Ishikawa (cell line): ENCODE results near the gene NOX1.

ENCODE experiments used
- RAD21 ChIP-seq: IDR thresholded peaks from 2 replicates; pipeline ENCODE4 v1.6.1; 2012; ENCODE audit warnings: low read depth
- TF ChIP-seq, protein P1 (sequence below): IDR thresholded peaks from 2 replicates; pipeline ENCODE4 v1.6.1; 2012; ENCODE audit warnings: low read depth, mild to moderate bottlenecking

GRCh38 chrX:100911731-100912130 is 37.6 kb upstream of the NOX1 start:
- no peak for TF ChIP-seq RAD21
- TF ChIP-seq, protein P1, sequence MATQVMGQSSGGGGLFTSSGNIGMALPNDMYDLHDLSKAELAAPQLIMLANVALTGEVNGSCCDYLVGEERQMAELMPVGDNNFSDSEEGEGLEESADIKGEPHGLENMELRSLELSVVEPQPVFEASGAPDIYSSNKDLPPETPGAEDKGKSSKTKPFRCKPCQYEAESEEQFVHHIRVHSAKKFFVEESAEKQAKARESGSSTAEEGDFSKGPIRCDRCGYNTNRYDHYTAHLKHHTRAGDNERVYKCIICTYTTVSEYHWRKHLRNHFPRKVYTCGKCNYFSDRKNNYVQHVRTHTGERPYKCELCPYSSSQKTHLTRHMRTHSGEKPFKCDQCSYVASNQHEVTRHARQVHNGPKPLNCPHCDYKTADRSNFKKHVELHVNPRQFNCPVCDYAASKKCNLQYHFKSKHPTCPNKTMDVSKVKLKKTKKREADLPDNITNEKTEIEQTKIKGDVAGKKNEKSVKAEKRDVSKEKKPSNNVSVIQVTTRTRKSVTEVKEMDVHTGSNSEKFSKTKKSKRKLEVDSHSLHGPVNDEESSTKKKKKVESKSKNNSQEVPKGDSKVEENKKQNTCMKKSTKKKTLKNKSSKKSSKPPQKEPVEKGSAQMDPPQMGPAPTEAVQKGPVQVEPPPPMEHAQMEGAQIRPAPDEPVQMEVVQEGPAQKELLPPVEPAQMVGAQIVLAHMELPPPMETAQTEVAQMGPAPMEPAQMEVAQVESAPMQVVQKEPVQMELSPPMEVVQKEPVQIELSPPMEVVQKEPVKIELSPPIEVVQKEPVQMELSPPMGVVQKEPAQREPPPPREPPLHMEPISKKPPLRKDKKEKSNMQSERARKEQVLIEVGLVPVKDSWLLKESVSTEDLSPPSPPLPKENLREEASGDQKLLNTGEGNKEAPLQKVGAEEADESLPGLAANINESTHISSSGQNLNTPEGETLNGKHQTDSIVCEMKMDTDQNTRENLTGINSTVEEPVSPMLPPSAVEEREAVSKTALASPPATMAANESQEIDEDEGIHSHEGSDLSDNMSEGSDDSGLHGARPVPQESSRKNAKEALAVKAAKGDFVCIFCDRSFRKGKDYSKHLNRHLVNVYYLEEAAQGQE = no peak
